HEK293 (cell line): ENCODE data around the gene ILDR1.

Source experiments
- ATF2 ChIP-seq: fragments of 450-650 bp; formaldehyde crosslinking; IDR thresholded peaks from 2 replicates; pipeline ENCODE4 v1.5.1; 2016; ENCODE audit warnings: missing biosample characterization, missing genetic modification characterization, low read depth
- ZNF549 ChIP-seq: fragments of 450-650 bp; IDR thresholded peaks from 2 replicates; pipeline ENCODE4 v1.5.1; 2018; ENCODE audit warnings: missing biosample characterization, missing genetic modification characterization, mild to moderate bottlenecking, inconsistent platforms, moderate library complexity
- TF ChIP-seq, protein P1 (sequence below): fragments of 450-650 bp; formaldehyde crosslinking; IDR thresholded peaks from 2 replicates; pipeline ENCODE4 v1.5.1; 2016; ENCODE audit warnings: missing biosample characterization, missing genetic modification characterization

DNA sequence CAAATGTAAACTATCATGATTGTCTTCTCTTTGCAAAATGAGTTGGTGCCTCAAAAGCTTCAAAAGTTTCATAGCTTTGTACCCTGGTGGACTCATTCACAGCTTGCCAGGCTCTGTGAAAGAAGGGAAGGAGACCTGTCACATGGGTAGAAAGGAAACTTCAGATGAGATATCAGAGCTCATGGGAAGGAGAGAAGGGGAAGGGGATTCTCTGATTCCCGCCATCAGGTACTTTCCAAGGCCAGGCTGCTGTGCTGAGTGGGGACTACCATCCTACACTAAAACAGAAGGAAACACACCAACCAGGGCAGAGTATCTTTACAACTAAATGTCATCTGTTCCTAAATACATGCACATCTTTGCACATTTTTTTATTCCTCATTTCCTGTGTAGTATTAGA lies 9.2 kb downstream of the ILDR1 start:
- TF ChIP-seq ZNF549 (no peak), ATF2 (tag by site-specific recombination) (no peak)
- TF ChIP-seq, protein P1, sequence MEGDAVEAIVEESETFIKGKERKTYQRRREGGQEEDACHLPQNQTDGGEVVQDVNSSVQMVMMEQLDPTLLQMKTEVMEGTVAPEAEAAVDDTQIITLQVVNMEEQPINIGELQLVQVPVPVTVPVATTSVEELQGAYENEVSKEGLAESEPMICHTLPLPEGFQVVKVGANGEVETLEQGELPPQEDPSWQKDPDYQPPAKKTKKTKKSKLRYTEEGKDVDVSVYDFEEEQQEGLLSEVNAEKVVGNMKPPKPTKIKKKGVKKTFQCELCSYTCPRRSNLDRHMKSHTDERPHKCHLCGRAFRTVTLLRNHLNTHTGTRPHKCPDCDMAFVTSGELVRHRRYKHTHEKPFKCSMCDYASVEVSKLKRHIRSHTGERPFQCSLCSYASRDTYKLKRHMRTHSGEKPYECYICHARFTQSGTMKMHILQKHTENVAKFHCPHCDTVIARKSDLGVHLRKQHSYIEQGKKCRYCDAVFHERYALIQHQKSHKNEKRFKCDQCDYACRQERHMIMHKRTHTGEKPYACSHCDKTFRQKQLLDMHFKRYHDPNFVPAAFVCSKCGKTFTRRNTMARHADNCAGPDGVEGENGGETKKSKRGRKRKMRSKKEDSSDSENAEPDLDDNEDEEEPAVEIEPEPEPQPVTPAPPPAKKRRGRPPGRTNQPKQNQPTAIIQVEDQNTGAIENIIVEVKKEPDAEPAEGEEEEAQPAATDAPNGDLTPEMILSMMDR (tag by site-specific recombination) = no peak
